ENCODE results near the gene GAS5. TPM values are rescaled to one million over a fixed set of nuclear protein-coding genes. Genes with fewer than 3 reads are reported as not detected.
"Not testable (repeated sequence)": the region's sequence is repeated elsewhere in the genome, so short reads cannot be mapped to it uniquely, and the experiment has no call there.

The GAS5 gene
- total RNA-seq, 1 donor from 2014 or later: 2,249 TPM

DNA sequence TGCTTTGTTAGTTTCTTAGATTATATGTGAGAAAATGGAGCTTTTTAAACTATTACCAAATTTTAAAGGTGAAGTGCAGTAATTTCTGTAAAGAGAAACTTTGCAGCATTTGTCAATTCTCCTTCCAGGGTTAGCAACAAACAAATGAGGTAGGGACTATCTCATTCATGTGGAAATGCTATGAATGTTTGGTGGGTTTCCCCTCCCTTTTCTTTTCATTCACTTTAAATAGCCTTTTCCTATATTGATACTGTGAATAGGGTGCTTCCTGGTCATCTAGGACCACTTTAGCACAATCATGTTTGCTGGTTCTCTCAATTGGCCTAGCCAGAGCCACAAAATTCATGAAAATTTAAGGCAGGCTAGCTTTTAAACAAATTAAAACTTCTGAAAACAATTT is 21.0 kb upstream of the GAS5 start:
- no peak overlapping the region for H3K4me3 ChIP-seq (ENCODE audit: low read depth, low read length)
- H3K27me3 ChIP-seq (ENCODE audit: control insufficient read depth, insufficient read depth, low read length): no peaks in the 10 kb centered on the region
- H3K36me3 ChIP-seq (ENCODE audit: control insufficient read depth, insufficient read depth, low read length): peaks cover 1% of the 10 kb centered on the region
- TF ChIP-seq, protein P1, sequence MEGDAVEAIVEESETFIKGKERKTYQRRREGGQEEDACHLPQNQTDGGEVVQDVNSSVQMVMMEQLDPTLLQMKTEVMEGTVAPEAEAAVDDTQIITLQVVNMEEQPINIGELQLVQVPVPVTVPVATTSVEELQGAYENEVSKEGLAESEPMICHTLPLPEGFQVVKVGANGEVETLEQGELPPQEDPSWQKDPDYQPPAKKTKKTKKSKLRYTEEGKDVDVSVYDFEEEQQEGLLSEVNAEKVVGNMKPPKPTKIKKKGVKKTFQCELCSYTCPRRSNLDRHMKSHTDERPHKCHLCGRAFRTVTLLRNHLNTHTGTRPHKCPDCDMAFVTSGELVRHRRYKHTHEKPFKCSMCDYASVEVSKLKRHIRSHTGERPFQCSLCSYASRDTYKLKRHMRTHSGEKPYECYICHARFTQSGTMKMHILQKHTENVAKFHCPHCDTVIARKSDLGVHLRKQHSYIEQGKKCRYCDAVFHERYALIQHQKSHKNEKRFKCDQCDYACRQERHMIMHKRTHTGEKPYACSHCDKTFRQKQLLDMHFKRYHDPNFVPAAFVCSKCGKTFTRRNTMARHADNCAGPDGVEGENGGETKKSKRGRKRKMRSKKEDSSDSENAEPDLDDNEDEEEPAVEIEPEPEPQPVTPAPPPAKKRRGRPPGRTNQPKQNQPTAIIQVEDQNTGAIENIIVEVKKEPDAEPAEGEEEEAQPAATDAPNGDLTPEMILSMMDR (IDR thresholded peaks at IDR 0.05; ENCODE audit: insufficient read depth, low read length, poor library complexity, severe bottlenecking): no peak
- no peak for DNase-seq (ENCODE audit: low read depth)

DNA sequence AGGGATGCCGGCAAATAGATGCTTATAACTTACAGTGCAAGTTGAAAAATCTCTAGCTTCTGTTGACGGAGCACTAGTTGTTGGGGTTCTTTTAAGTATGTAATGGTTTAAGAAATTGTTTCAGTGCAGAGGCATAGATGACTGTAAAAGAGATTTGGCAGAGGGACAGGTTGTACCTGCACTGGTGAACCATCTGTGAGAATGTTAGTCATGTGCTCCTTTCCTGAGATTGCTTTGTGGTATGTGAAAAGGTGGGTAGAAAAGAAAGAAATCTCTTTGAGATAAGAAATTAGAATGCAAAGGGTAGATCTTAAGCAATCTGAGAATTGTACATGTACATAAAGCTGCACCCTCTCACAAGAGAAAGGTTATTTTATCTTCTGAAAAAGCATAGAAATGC is 19.8 kb upstream of the GAS5 start:
- TF ChIP-seq, protein P1 (IDR thresholded peaks at IDR 0.05; ENCODE audit: insufficient read depth, low read length, poor library complexity, severe bottlenecking): no peak
- Histone ChIP-seq H3K4me3 (ENCODE audit: low read depth, low read length) (no peak overlapping the region), H3K36me3 (ENCODE audit: control insufficient read depth, insufficient read depth, low read length) (peaks cover 1% of the 10 kb centered on the region), H3K27me3 (ENCODE audit: control insufficient read depth, insufficient read depth, low read length) (no peaks in the 10 kb centered on the region)
- DNase-seq (ENCODE audit: low read depth): no peak

DNA sequence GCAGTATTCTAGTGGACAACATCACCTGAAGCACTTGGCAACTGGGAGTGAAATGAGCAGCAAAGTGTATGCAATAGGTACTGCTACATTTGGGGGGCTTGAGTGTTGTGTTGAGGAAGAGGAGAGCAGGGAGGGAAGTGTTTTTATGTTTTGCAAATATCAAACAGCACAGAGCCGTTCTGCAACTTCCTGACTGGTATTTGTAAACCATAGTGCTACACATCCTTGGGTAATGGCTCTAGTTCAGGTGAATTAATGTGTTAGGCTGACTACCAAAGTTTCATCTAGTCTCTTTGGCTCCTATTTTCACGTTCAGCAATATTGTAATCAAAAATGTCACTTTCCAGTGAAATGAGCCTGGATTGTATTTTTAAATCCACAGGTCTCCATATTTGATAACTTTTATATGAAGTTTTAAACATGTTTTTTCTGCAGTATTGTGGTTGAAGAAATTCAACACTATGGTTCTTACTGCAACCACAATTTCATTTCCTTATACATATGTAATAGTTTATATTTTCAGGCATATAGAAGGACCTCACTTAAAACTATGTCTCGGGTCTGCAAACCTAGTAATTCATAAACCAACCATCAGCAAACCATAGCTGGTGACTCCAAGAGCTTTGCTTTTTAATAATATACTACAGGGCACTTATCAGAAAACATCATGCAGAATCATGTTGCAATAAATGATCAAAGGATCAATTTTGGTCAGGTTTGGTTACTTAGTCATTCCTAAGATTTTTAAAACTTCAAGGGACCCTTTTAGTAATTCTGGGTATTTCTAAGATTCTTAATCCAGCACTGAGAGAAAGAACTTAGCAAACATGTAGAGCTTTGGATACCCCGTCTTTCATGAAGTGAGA is 19.2 kb upstream of the GAS5 start:
- TF ChIP-seq, protein P1 (IDR thresholded peaks at IDR 0.05; ENCODE audit: insufficient read depth, low read length, poor library complexity, severe bottlenecking): no peak
- no peak overlapping the region for H3K4me3 ChIP-seq (ENCODE audit: low read depth, low read length)

DNA sequence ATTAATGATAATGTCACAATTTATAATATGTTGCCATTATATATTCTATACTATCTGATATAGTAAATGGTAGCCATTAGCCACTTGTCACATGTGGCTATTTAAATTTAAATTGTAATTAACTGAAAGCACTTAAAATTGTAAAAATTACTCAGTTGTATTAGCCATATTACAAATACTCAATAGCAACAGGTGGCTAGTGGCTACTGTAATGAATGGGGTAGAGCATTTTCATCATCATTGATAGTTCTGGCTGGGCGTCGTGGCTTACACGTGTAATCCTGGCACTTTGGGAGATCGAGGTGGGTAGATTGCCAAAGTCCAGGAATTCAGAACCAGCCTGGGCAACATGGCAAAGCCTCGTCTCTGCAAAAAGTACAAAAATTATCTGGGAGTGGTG is 16.9 kb upstream of the GAS5 start:
- no peak for DNase-seq (ENCODE audit: low read depth)
- H3K4me3 ChIP-seq (ENCODE audit: low read depth, low read length): no peak overlapping the region
- TF ChIP-seq, protein P1 (IDR thresholded peaks at IDR 0.05; ENCODE audit: insufficient read depth, low read length, poor library complexity, severe bottlenecking): no peak
- H3K27me3 ChIP-seq (ENCODE audit: control insufficient read depth, insufficient read depth, low read length): no peaks in the 10 kb centered on the region
- peaks cover 1% of the 10 kb centered on the region for H3K36me3 ChIP-seq (ENCODE audit: control insufficient read depth, insufficient read depth, low read length)

More for the DNA sequence above, 19.2 kb upstream of the GAS5 start:
- no peak for DNase-seq (ENCODE audit: low read depth)
- Histone ChIP-seq H3K36me3 (ENCODE audit: control insufficient read depth, insufficient read depth, low read length) (peaks cover 1% of the 10 kb centered on the region), H3K27me3 (ENCODE audit: control insufficient read depth, insufficient read depth, low read length) (no peaks in the 10 kb centered on the region)

DNA sequence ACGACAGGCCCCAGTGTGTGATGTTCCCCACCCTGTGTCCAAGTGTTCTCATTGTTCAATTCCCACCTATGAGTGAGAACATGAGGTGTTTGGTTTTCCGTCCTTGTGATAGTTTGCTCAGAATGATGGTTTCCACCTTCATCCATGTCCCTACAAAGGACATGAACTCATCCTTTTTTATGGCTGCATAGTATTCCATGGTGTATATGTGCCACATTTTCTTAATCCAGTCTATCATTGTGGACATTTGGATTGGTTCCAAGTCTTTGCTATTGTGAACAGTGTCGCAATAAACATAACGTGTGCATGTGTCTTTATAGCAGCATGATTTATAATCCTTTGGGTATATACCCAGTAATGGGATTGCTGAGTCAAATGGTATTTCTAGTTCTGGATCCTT is 13.3 kb upstream of the GAS5 start:
- DNase-seq (ENCODE audit: low read depth); H3K27me3 ChIP-seq (ENCODE audit: control insufficient read depth, insufficient read depth, low read length); H3K36me3 ChIP-seq (ENCODE audit: control insufficient read depth, insufficient read depth, low read length); H3K4me3 ChIP-seq (ENCODE audit: low read depth, low read length): not testable (repeated sequence)

DNA sequence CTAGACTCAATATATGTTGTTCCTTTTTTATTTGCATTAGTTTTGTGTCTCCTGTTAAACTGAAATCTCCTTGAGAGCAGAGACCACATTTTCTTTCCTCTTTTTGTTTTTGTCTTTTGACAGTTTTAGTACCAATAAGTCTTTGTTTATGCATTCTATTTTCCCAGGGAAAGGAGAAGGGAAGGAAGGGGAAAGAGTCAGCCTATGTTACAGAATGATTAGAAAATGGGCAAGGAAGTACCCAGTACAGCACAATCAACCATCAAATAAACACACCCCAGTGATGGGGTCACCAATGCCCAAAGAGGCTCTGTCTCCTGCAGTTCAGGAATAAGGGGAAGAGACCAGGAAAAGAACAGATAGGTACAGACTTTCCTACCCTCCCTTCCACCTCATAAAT is 10.5 kb upstream of the GAS5 start:
- Histone ChIP-seq H3K27me3 (ENCODE audit: control insufficient read depth, insufficient read depth, low read length) (no peaks in the 10 kb centered on the region), H3K36me3 (ENCODE audit: control insufficient read depth, insufficient read depth, low read length) (no peaks in the 10 kb centered on the region), H3K4me3 (ENCODE audit: low read depth, low read length) (no peak overlapping the region)
- DNase-seq (ENCODE audit: low read depth): no peak
- TF ChIP-seq, protein P1 (IDR thresholded peaks at IDR 0.05; ENCODE audit: insufficient read depth, low read length, poor library complexity, severe bottlenecking): no peak

Measured in kidney epithelial cell (primary cell).